ENCODE data around the gene PRKCZ. TPM values are rescaled to one million over a fixed set of nuclear protein-coding genes. Genes with fewer than 3 reads are reported as not detected.

PRKCZ gene
- total RNA-seq, 1 experiment from 2014 or later = 56.8 TPM

DNA sequence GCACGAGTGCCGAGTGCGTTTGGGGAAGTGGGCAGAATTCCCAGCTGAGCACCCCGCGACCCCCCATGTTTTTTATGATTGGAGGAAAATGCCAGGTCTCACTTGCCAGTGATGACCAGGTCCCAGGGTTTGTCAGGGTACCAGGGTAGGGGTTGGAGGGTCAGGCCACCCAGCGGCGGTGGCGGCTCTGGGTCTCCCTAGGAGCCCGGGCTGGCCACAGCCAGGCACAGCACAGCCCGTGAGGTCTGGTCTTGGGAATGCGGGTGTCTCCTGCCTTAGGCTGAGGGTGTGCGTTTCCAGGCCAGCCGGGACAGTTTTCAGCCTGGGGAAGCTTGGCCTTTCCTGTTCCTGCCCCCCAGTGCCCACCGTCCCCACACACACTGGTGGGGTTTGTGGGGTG, 22.7 kb downstream of the PRKCZ start:
- no peak overlapping the region for H3K4me3 ChIP-seq (ENCODE audit: low read length)
- no peak overlapping the region for H3K27ac ChIP-seq (ENCODE audit: low read length)
- no peaks in the 10 kb centered on the region for H3K4me1 ChIP-seq (ENCODE audit: insufficient read depth, low read length)
- no TSS peak for BruUV-seq (replicated peaks)
- ATAC-seq (no peak), DNase-seq (no peak)
- no peaks in the 10 kb centered on the region for H3F3A ChIP-seq (ENCODE audit: low read length, unreplicated experiment)
- H3K9me2 ChIP-seq (replicated peaks; ENCODE audit: low read length) = no peaks in the 10 kb centered on the region
- no peaks in the 10 kb centered on the region for H3K27me3 ChIP-seq (ENCODE audit: low read length)
- CTCF ChIA-PET = no interaction called here
- no peak overlapping the region for H3K9ac ChIP-seq (ENCODE audit: low read length)
- H3K4me2 ChIP-seq (ENCODE audit: low read length) = no peak overlapping the region
- peaks cover 12% of the 10 kb centered on the region for H3K36me3 ChIP-seq (ENCODE audit: low read depth, low read length)
- intact Hi-C loops (cut with micrococcal nuclease) = no loop called here
- no peaks in the 10 kb centered on the region for H3K79me2 ChIP-seq (ENCODE audit: low read length)
- POLR2A ChIA-PET (ENCODE audit: unreplicated experiment) = no interaction called here
- no peaks in the 10 kb centered on the region for H4K20me1 ChIP-seq (ENCODE audit: low read length)
- peaks cover 5% of the 10 kb centered on the region for H3K9me3 ChIP-seq (ENCODE audit: low read length)
- TF ChIP-seq EZH2 (IDR thresholded peaks at IDR 0.05; ENCODE audit: low read length, unreplicated experiment) (no peak), EZH2phosphoT487 (IDR thresholded peaks at IDR 0.05; ENCODE audit: borderline replicate concordance, low read length) (no peak)
- TF ChIP-seq, protein P1, sequence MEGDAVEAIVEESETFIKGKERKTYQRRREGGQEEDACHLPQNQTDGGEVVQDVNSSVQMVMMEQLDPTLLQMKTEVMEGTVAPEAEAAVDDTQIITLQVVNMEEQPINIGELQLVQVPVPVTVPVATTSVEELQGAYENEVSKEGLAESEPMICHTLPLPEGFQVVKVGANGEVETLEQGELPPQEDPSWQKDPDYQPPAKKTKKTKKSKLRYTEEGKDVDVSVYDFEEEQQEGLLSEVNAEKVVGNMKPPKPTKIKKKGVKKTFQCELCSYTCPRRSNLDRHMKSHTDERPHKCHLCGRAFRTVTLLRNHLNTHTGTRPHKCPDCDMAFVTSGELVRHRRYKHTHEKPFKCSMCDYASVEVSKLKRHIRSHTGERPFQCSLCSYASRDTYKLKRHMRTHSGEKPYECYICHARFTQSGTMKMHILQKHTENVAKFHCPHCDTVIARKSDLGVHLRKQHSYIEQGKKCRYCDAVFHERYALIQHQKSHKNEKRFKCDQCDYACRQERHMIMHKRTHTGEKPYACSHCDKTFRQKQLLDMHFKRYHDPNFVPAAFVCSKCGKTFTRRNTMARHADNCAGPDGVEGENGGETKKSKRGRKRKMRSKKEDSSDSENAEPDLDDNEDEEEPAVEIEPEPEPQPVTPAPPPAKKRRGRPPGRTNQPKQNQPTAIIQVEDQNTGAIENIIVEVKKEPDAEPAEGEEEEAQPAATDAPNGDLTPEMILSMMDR (conservative IDR thresholded peaks at IDR 0.05; ENCODE audit: low read depth, low read length) = no peak
- H2AFZ ChIP-seq (ENCODE audit: low read length) = no peak overlapping the region

DNA sequence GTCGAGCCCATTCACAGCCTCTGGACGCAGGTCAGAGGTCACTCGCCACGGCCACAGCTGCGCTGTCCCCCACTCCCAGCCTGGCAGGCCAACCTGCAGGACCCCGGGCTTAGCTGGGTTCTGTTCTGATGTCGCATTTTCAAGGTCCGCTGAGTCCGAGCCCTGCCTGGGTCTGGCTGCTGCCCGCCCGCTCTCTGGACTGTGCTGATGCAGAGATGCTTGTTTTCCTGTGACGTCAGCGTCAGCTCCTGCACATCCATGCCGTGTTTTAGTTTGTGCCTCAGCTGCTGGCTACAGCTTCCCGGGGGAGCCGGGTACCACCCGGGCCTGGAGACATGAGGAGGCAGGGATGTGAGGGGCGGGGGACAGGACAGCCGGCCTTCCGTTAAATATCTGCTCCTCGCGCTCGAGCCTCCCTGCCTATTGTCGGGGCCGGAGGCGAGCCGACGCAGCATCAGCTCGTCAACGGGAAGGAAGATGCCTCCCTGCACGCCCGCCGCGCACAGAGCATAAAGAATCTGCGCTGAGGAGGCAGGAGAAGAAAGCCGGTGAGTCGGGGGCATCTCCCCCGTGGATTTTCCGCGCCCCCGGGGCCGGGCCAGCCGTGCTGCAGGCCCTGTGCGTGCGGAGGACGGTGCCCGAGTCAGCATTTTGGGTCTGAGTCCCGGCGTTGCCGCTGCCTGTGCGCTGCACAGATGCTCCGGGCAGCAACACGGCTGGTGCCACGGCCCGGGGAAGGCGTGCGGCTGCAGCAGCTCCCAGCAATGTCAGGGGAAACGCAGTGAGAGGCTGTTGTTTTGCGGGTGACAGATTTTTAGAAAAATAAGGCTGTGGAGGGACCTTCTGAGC, 23.4 kb downstream of the PRKCZ start:
- Histone ChIP-seq H3K9ac (ENCODE audit: low read length) (no peak overlapping the region), H2AFZ (ENCODE audit: low read length) (no peak overlapping the region)
- TF ChIP-seq, protein P1 (conservative IDR thresholded peaks at IDR 0.05; ENCODE audit: low read depth, low read length) = no peak
- TF ChIP-seq EZH2phosphoT487 (IDR thresholded peaks at IDR 0.05; ENCODE audit: borderline replicate concordance, low read length) (no peak), EZH2 (IDR thresholded peaks at IDR 0.05; ENCODE audit: low read length, unreplicated experiment) (no peak)

DNA sequence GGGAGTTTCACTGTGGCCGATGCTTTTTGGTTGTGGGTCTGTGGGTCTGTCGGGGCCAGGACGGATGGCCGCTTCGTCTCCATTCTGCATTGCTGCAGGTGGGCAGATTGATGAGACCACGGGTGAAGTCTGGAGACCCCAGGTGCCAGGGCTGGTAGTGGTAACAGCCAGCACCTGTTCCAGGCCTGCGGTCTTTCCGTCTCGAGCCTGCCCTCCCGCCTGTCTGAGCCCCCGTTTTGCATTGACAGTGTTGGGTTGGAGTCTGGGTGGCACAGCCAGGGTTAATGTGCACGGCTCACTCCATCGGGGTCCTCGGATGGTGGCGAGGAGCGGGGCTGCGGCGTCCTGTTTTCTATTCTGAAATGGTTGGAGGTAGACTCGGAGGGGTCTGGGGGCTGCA, 24.2 kb downstream of the PRKCZ start:
- Histone ChIP-seq H3K9me3 (ENCODE audit: low read length) (peaks cover 14% of the 10 kb centered on the region), H3K27ac (ENCODE audit: low read length) (no peak overlapping the region), H3K4me3 (ENCODE audit: low read length) (no peak overlapping the region), H3K9ac (ENCODE audit: low read length) (no peak overlapping the region), H3K4me2 (ENCODE audit: low read length) (no peak overlapping the region), H3K79me2 (ENCODE audit: low read length) (no peaks in the 10 kb centered on the region), H3K9me2 (replicated peaks; ENCODE audit: low read length) (no peaks in the 10 kb centered on the region), H3F3A (ENCODE audit: low read length, unreplicated experiment) (no peaks in the 10 kb centered on the region), H4K20me1 (ENCODE audit: low read length) (no peaks in the 10 kb centered on the region), H2AFZ (ENCODE audit: low read length) (no peak overlapping the region), H3K27me3 (ENCODE audit: low read length) (no peaks in the 10 kb centered on the region), H3K36me3 (ENCODE audit: low read depth, low read length) (peaks cover 20% of the 10 kb centered on the region), H3K4me1 (ENCODE audit: insufficient read depth, low read length) (no peaks in the 10 kb centered on the region)
- CTCF ChIA-PET = no interaction called here
- no peak for TF ChIP-seq EZH2phosphoT487 (IDR thresholded peaks at IDR 0.05; ENCODE audit: borderline replicate concordance, low read length)
- TF ChIP-seq EZH2 (IDR thresholded peaks at IDR 0.05; ENCODE audit: low read length, unreplicated experiment) = no peak
- TF ChIP-seq, protein P1 (conservative IDR thresholded peaks at IDR 0.05; ENCODE audit: low read depth, low read length) = no peak
- no TSS peak for BruUV-seq (replicated peaks)
- POLR2A ChIA-PET (ENCODE audit: unreplicated experiment) = no interaction called here
- intact Hi-C loops (cut with micrococcal nuclease) = no loop called here
- no peak for ATAC-seq
- DNase-seq = no peak

More for the DNA sequence above, 23.4 kb downstream of the PRKCZ start:
- Histone ChIP-seq H3K9me2 (replicated peaks; ENCODE audit: low read length) (no peaks in the 10 kb centered on the region), H4K20me1 (ENCODE audit: low read length) (no peaks in the 10 kb centered on the region), H3K4me3 (ENCODE audit: low read length) (no peak overlapping the region), H3K4me2 (ENCODE audit: low read length) (no peak overlapping the region), H3K79me2 (ENCODE audit: low read length) (no peaks in the 10 kb centered on the region), H3F3A (ENCODE audit: low read length, unreplicated experiment) (no peaks in the 10 kb centered on the region), H3K27ac (ENCODE audit: low read length) (no peak overlapping the region), H3K9me3 (ENCODE audit: low read length) (peaks cover 13% of the 10 kb centered on the region), H3K27me3 (ENCODE audit: low read length) (no peaks in the 10 kb centered on the region), H3K4me1 (ENCODE audit: insufficient read depth, low read length) (no peaks in the 10 kb centered on the region), H3K36me3 (ENCODE audit: low read depth, low read length) (peaks cover 19% of the 10 kb centered on the region)
- ChIA-PET CTCF (no interaction called here), POLR2A (ENCODE audit: unreplicated experiment) (no interaction called here)
- no peak for DNase-seq
- no peak for ATAC-seq
- intact Hi-C loops (cut with micrococcal nuclease) = no loop called here
- no TSS peak for BruUV-seq (replicated peaks)

Data from PC-3 (cell line).